SH-SY5Y (cell line): ENCODE data around the gene IRF8.

Experiments
- GATA2 ChIP-seq: IDR thresholded peaks from 2 replicates; pipeline ENCODE4 v1.6.1; 2011; ENCODE audit warnings: mild to moderate bottlenecking, low read depth, low read length
- GATA3 ChIP-seq: IDR thresholded peaks from 2 replicates; pipeline ENCODE4 v1.6.1; 2011; ENCODE audit warnings: low read depth, mild to moderate bottlenecking, low read length, moderate library complexity

- TF ChIP-seq GATA2 (no peak), GATA3 (no peak)
Measured at GRCh38 chr16:85916141-85916890, 17.4 kb downstream of the IRF8 start.
